Aorta (tissue), 5 donors: ENCODE results near the gene CACNA1D. TPM values are rescaled to one million over a fixed set of nuclear protein-coding genes. Genes with fewer than 3 reads are reported as not detected.
"Not testable (repeated sequence)": the region's sequence is repeated elsewhere in the genome, so short reads cannot be mapped to it uniquely, and the experiment has no call there.

Source experiments
- ATAC-seq: fragments of 200-7000 bp; cut with Tn5 transposase; one replicate; pipeline ENCODE4 v1.9.1; 2022; ENCODE audit warnings: moderate library complexity; ENCODE audit not compliant: low FRiP score
- DNase-seq, 2 donors: peaks; one replicate each; pipeline ENCODE4 v3.0.0-alpha.2; 2020
- H3K27ac ChIP-seq, 2 donors: one replicate each; pipeline ENCODE4 v1.5.1; 2013; ENCODE audit warnings: low read length in 2 of 2, mild to moderate bottlenecking in 2 of 2, moderate library complexity in 2 of 2, control low read depth in 1 of 2, inconsistent platforms in 1 of 2, low read depth in 1 of 2
- H3K27me3 ChIP-seq, 2 donors: one replicate each; pipeline ENCODE4 v1.6.1; 2013; ENCODE audit warnings: control low read depth in 1 of 2, low read length in 1 of 2, mild to moderate bottlenecking in 1 of 2, moderate library complexity in 1 of 2; ENCODE audit not compliant: insufficient read depth in 2 of 2, control insufficient read depth in 1 of 2
- H3K36me3 ChIP-seq, 2 donors: one replicate each; pipeline ENCODE4 v1.6.1; 2013; ENCODE audit warnings: control low read depth in 1 of 2, low read length in 1 of 2, mild to moderate bottlenecking in 1 of 2; ENCODE audit not compliant: insufficient read depth in 2 of 2, control insufficient read depth in 1 of 2
- H3K4me1 ChIP-seq, 2 donors: one replicate each; pipeline ENCODE4 v1.6.1; 2013; ENCODE audit warnings: low read length in 2 of 2, control low read depth in 1 of 2, mild to moderate bottlenecking in 1 of 2, moderate library complexity in 1 of 2; ENCODE audit not compliant: insufficient read depth in 2 of 2, control insufficient read depth in 1 of 2
- H3K4me3 ChIP-seq, 2 donors: one replicate each; pipeline ENCODE4 v1.5.1; 2013; ENCODE audit warnings: low read length in 2 of 2, control low read depth in 1 of 2, mild to moderate bottlenecking in 1 of 2
- H3K9me3 ChIP-seq: one replicate; pipeline ENCODE4 v1.6.1; 2013; ENCODE audit warnings: mild to moderate bottlenecking, low read length; ENCODE audit not compliant: control insufficient read depth
- WGBS, 2 donors: extraction: QIAGEN DNeasy Blood & Tissue Kit; methylation state at CpG; one replicate each; pipeline ENCODE4 v1.1.7; 2013; 5-methylcytosine and 5-hydroxymethylcytosine counted together
- intact Hi-C, 2 donors: fragments of 100-400 bp; cut with DNase I; formaldehyde crosslinking; loops; one replicate each; pipeline versions ENCODE4 v1.14.2 to v1.15.0; 2022
- polyA plus RNA-seq, 2 donors: library from polyadenylated mRNA; stranded (reverse); fragments of 200-250 nt; gene quantifications; one replicate each; pipeline ENCODE4 v1.2.3, GENCODE V29; 2013
- total RNA-seq, 2 donors: library from RNA; stranded (reverse); fragmentation: NEBNext Ultra II Directional; extraction: Animal tissue kit (Norgen Biotek cat#: 25700); gene quantifications; one replicate each; pipeline ENCODE4 v1.2.1, GENCODE V29; 2021
- donor health status: healthy with polysubstance abuse.
- donor health status: Bipolar disorder and iron deficiency.
- donor health status: DM: no; HTN: no; CAD: no.
- donor health status: DM: no; HTN: no; CAD: no.
- donor health status: DM: yes; HTN: yes; CAD: no.

Gene CACNA1D
- total and polyA plus RNA-seq, 4 donors: 0.25 to 7.4 (median 0.78) TPM; not detected in 1

GRCh38 chr3:53566461-53567145 is 72.2 kb downstream of the CACNA1D start:
- DNase-seq: no peak
- H3K27me3 ChIP-seq: no peaks in the 10 kb centered on the region
- no peaks in the 10 kb centered on the region for H3K36me3 ChIP-seq
- WGBS, 2 donors: 70 to 81% methylated on average over 11 of the region's 11 CpGs
- no peak for ATAC-seq
- H3K27ac ChIP-seq: no peak overlapping the region
- intact Hi-C loops: no loop called here
- no peak overlapping the region for H3K4me3 ChIP-seq
- no peaks in the 10 kb centered on the region for H3K9me3 ChIP-seq
- H3K4me1 ChIP-seq: no peaks in the 10 kb centered on the region

GRCh38 chr3:53570081-53570480 is 75.7 kb downstream of the CACNA1D start:
- intact Hi-C loops: no loop called here
- Histone ChIP-seq H3K27ac (no peak overlapping the region), H3K4me1 (no peaks in the 10 kb centered on the region), H3K36me3 (no peaks in the 10 kb centered on the region), H3K9me3 (no peaks in the 10 kb centered on the region), H3K4me3 (no peak overlapping the region), H3K27me3 (no peaks in the 10 kb centered on the region)
- DNase-seq: no peak
- WGBS, 2 donors: 68 to 69% methylated on average over 2 of the region's 2 CpGs
- ATAC-seq: no peak

- 70 to 75% methylated on average over 3 of the region's 3 CpGs for WGBS, 2 donors
- Histone ChIP-seq H3K27ac (no peak overlapping the region), H3K9me3 (no peaks in the 10 kb centered on the region), H3K36me3 (no peaks in the 10 kb centered on the region), H3K4me3 (no peak overlapping the region), H3K4me1 (no peaks in the 10 kb centered on the region), H3K27me3 (no peaks in the 10 kb centered on the region)
- no peak for DNase-seq
- ATAC-seq: no peak
- intact Hi-C loops: no loop called here
Measured at GRCh38 chr3:53570709-53571108, 76.3 kb downstream of the CACNA1D start.

GRCh38 chr3:53571264-53571663 is 76.9 kb downstream of the CACNA1D start:
- intact Hi-C loops: no loop called here
- Histone ChIP-seq H3K27me3 (no peaks in the 10 kb centered on the region), H3K27ac (no peak overlapping the region), H3K36me3 (no peaks in the 10 kb centered on the region), H3K4me1 (no peaks in the 10 kb centered on the region), H3K9me3 (no peaks in the 10 kb centered on the region), H3K4me3 (no peak overlapping the region)
- WGBS, 2 donors: 40 to 46% methylated on average over 4 of the region's 4 CpGs
- no peak for ATAC-seq
- DNase-seq: no peak

- H3K27me3 ChIP-seq, intact Hi-C loops, H3K36me3 ChIP-seq, DNase-seq, ATAC-seq, H3K27ac ChIP-seq, H3K9me3 ChIP-seq, H3K4me3 ChIP-seq, H3K4me1 ChIP-seq: not testable (repeated sequence)
- 92 to 95% methylated on average over 4 of the region's 4 CpGs for WGBS, 2 donors
Measured at GRCh38 chr3:53572184-53572583, 77.8 kb downstream of the CACNA1D start.

- Histone ChIP-seq H3K4me1 (no peaks in the 10 kb centered on the region), H3K9me3 (no peaks in the 10 kb centered on the region), H3K27ac (no peak overlapping the region), H3K27me3 (no peaks in the 10 kb centered on the region), H3K36me3 (no peaks in the 10 kb centered on the region), H3K4me3 (no peak overlapping the region)
- ATAC-seq (no peak), DNase-seq (no peak)
- 35 to 42% methylated on average over 3 of the region's 3 CpGs for WGBS, 2 donors
- intact Hi-C loops: no loop called here
Measured at GRCh38 chr3:53577506-53577905, 83.1 kb downstream of the CACNA1D start.

GRCh38 chr3:53579636-53580035 is 85.2 kb downstream of the CACNA1D start:
- intact Hi-C loops: no loop called here
- DNase-seq: no peak
- no peaks in the 10 kb centered on the region for H3K4me1 ChIP-seq
- no peaks in the 10 kb centered on the region for H3K27me3 ChIP-seq
- no peak overlapping the region for H3K4me3 ChIP-seq
- ATAC-seq: no peak
- H3K36me3 ChIP-seq: no peaks in the 10 kb centered on the region
- no peak overlapping the region for H3K27ac ChIP-seq
- H3K9me3 ChIP-seq: no peaks in the 10 kb centered on the region
- WGBS, 2 donors: 91% methylated on average over 3 of the region's 3 CpGs

GRCh38 chr3:53581671-53582070 is 87.3 kb downstream of the CACNA1D start:
- no peaks in the 10 kb centered on the region for H3K4me1 ChIP-seq
- H3K4me3 ChIP-seq: no peak overlapping the region
- intact Hi-C loops: no loop called here
- 80 to 86% methylated on average over 3 of the region's 3 CpGs for WGBS, 2 donors
- H3K27me3 ChIP-seq: no peaks in the 10 kb centered on the region
- DNase-seq: no peak
- ATAC-seq: no peak
- H3K36me3 ChIP-seq: no peaks in the 10 kb centered on the region
- no peaks in the 10 kb centered on the region for H3K9me3 ChIP-seq
- no peak overlapping the region for H3K27ac ChIP-seq

GRCh38 chr3:53583161-53583690 is 88.8 kb downstream of the CACNA1D start:
- H3K36me3 ChIP-seq: no peaks in the 10 kb centered on the region
- ATAC-seq (no peak), DNase-seq (no peak)
- no peak overlapping the region for H3K27ac ChIP-seq
- no peak overlapping the region for H3K4me3 ChIP-seq
- intact Hi-C loops: no loop called here
- WGBS, 2 donors: 79 to 81% methylated on average over 2 of the region's 2 CpGs
- H3K4me1 ChIP-seq: no peaks in the 10 kb centered on the region
- H3K9me3 ChIP-seq: no peaks in the 10 kb centered on the region
- H3K27me3 ChIP-seq: no peaks in the 10 kb centered on the region
